Spinal cord (tissue), 10 donors: ENCODE measurements around the gene ZNF460. TPM values are rescaled to one million over a fixed set of nuclear protein-coding genes. Genes with fewer than 3 reads are reported as not detected.

Experiments used
- DNase-seq, 6 donors: peaks; one replicate each; pipeline versions ENCODE4 v3.0.0 to v3.0.0-alpha.2; 2013 to 2015; ENCODE audit warnings: low spot score in 6 of 6, low read depth in 4 of 6
- H3K27ac ChIP-seq: one replicate; pipeline ENCODE4 v1.5.1; 2013; ENCODE audit warnings: low read depth, low read length, control low read depth
- H3K27me3 ChIP-seq: one replicate; pipeline ENCODE4 v1.6.1; 2013; ENCODE audit warnings: low read length; ENCODE audit not compliant: control insufficient read depth, insufficient read depth
- H3K36me3 ChIP-seq: one replicate; pipeline ENCODE4 v1.6.1; 2013; ENCODE audit warnings: low read length; ENCODE audit not compliant: control insufficient read depth, insufficient read depth
- H3K4me1 ChIP-seq: one replicate; pipeline ENCODE4 v1.6.1; 2013; ENCODE audit warnings: low read length; ENCODE audit not compliant: control insufficient read depth, insufficient read depth
- H3K4me3 ChIP-seq: one replicate; pipeline ENCODE4 v1.5.1; 2013; ENCODE audit warnings: low read depth, low read length, control low read depth
- H3K9me3 ChIP-seq: one replicate; pipeline ENCODE4 v1.6.1; 2013; ENCODE audit warnings: low read length; ENCODE audit not compliant: control insufficient read depth, insufficient read depth
- WGBS: methylation state at CpG from one replicate; pipeline ENCODE4 v1.1.5; 2013; ENCODE audit warnings: missing lambda C conversion rate; ENCODE audit not compliant: insufficient coverage; 5-methylcytosine and 5-hydroxymethylcytosine counted together
- polyA plus RNA-seq, 2 donors: library from polyadenylated mRNA; unstranded; fragments of 120-200 nt; gene quantifications; one replicate each; pipeline ENCODE4 v1.2.1, GENCODE V29; 2013; ENCODE audit not compliant: insufficient read length in 2 of 2
- total RNA-seq, 2 donors: library from RNA; depleted of rRNA in 1 of 2; stranded (reverse); fragments of 120-200 nt in 1 of 2; fragments of >200 nt in 1 of 2; gene quantifications; one replicate each; pipeline versions ENCODE4 v1.2.3 to v1.2.4, GENCODE V29; 2013 to 2014
- donor health status: healthy.

The ZNF460 gene
- total and polyA plus RNA-seq, 4 donors: 2.8 to 135 (median 42.2) TPM

- H3K27ac ChIP-seq: no peak overlapping the region
- peaks cover 26% of the 10 kb centered on the region for H3K36me3 ChIP-seq
- H3K9me3 ChIP-seq: no peaks in the 10 kb centered on the region
- no peaks in the 10 kb centered on the region for H3K27me3 ChIP-seq
- no peak overlapping the region for H3K4me3 ChIP-seq
- H3K4me1 ChIP-seq: no peaks in the 10 kb centered on the region
- WGBS: 92% methylated on average over 7 of the region's 7 CpGs
- no peak for DNase-seq
Measured at GRCh38 chr19:57302727-57303401, 22.6 kb downstream of the ZNF460 start.

DNA sequence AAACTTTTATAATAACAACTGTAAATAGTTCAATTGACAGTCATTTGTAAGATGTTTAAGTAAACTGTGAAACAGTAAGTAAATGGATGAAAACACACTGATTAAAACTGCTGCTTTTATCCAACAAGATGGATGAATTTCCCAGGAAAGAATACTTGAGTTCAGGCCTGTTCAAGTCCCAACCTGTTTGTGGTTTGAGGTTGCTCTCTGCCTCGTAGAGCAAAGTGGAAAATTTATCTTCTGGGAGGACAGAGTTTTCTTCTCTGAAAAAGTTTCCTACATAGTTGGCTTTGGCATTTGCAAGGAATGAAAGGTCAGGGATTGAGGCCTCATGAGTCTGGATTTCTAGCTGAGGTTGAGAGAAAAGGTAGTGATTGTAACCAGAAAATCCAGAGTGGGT, 24.8 kb downstream of the ZNF460 start:
- no peaks in the 10 kb centered on the region for H3K4me1 ChIP-seq
- H3K9me3 ChIP-seq: no peaks in the 10 kb centered on the region
- no peak overlapping the region for H3K4me3 ChIP-seq

GRCh38 chr19:57308514-57308913, 28.2 kb downstream of the ZNF460 start:
- H3K36me3 ChIP-seq: peaks cover 4% of the 10 kb centered on the region
- no peaks in the 10 kb centered on the region for H3K27me3 ChIP-seq
- no peaks in the 10 kb centered on the region for H3K4me1 ChIP-seq
- H3K27ac ChIP-seq: no peak overlapping the region
- H3K4me3 ChIP-seq: no peak overlapping the region
- no peaks in the 10 kb centered on the region for H3K9me3 ChIP-seq
- DNase-seq: no peak

More for the DNA sequence above, 24.8 kb downstream of the ZNF460 start:
- no peak for DNase-seq
- Histone ChIP-seq H3K27ac (no peak overlapping the region), H3K27me3 (no peaks in the 10 kb centered on the region), H3K36me3 (peaks cover 21% of the 10 kb centered on the region)
- WGBS: 44% methylated on average over 1 of the region's 1 CpG

GRCh38 chr19:57310792-57311191, 30.5 kb downstream of the ZNF460 start:
- DNase-seq: no peak
- no peaks in the 10 kb centered on the region for H3K4me1 ChIP-seq
- H3K4me3 ChIP-seq: no peak overlapping the region
- no peak overlapping the region for H3K27ac ChIP-seq
- H3K27me3 ChIP-seq: peaks cover 8% of the 10 kb centered on the region
- no peaks in the 10 kb centered on the region for H3K36me3 ChIP-seq
- no peaks in the 10 kb centered on the region for H3K9me3 ChIP-seq
- 75% methylated on average over 2 of the region's 2 CpGs for WGBS

GRCh38 chr19:57314146-57314545, 33.9 kb downstream of the ZNF460 start:
- WGBS: 73% methylated on average over 2 of the region's 4 CpGs

GRCh38 chr19:57317503-57317902, 37.2 kb downstream of the ZNF460 start:
- no peak overlapping the region for H3K4me3 ChIP-seq
- H3K27me3 ChIP-seq: peaks cover 34% of the 10 kb centered on the region
- peaks cover 13% of the 10 kb centered on the region for H3K4me1 ChIP-seq

More at GRCh38 chr19:57314146-57314545, 33.9 kb downstream of the ZNF460 start:
- H3K36me3 ChIP-seq: no peaks in the 10 kb centered on the region
- H3K9me3 ChIP-seq: no peaks in the 10 kb centered on the region
- DNase-seq: no peak
- no peak overlapping the region for H3K4me3 ChIP-seq
- H3K27ac ChIP-seq: no peak overlapping the region
- no peaks in the 10 kb centered on the region for H3K4me1 ChIP-seq
- H3K27me3 ChIP-seq: peaks cover 34% of the 10 kb centered on the region

DNA sequence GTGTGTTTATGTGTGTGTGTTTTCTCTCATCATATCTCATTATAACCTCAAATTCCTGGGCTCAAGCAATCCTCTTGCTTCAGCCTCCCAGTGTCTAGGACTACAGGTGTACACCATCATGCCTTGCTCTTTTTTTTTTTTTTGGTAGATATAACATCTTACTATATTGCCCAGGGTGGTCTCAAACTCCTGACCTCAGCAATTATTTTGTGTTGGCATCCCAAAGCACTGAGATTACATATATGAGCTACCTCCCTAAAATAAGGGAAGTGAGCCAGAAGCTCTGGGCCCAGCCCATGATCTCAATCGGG, 39.5 kb downstream of the ZNF460 start:
- H3K27me3 ChIP-seq: peaks cover 28% of the 10 kb centered on the region
- DNase-seq: peak in 1 of 6 donors; percentile 0
- no peaks in the 10 kb centered on the region for H3K9me3 ChIP-seq
- peaks cover 16% of the 10 kb centered on the region for H3K36me3 ChIP-seq
- H3K4me1 ChIP-seq: peaks cover 13% of the 10 kb centered on the region
- 0% methylated on average over 1 of the region's 1 CpG for WGBS
- peak overlapping the region; percentile 88 for H3K27ac ChIP-seq
- peak overlapping the region; percentile 94 for H3K4me3 ChIP-seq

More at GRCh38 chr19:57317503-57317902, 37.2 kb downstream of the ZNF460 start:
- no peak for DNase-seq
- WGBS: 4% methylated on average over 28 of the region's 29 CpGs
- H3K9me3 ChIP-seq: no peaks in the 10 kb centered on the region
- no peak overlapping the region for H3K27ac ChIP-seq
- H3K36me3 ChIP-seq: peaks cover 3% of the 10 kb centered on the region

GRCh38 chr19:57320180-57321084, 40.1 kb downstream of the ZNF460 start, which contains the start of gene ZNF543:
TSS of gene ZNF543 (plus strand) at chr19:57320472. CDS start at chr19:57320854, 382 bp downstream.
- WGBS: under 1% methylated on average over 68 of the region's 71 CpGs
- H3K4me1 ChIP-seq: peaks cover 13% of the 10 kb centered on the region

DNA sequence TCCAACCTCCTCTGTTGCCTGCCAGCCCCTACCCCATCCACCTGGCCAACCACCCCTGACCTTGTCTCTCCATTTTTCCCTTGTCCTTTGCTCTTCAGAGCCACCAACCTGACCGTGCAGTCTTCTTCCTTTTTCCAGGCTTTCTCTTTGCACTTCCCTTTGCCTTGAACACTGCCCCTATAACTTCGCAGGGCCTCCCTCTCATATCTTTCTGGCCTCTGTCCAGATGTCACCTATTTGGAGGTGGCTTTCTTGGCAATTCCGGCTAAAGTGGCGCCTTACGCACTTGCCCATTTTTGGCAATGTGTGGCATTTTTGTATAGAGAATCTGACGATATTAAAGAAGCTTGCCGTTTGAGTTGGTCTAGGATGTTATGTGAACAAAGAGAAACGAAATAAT, 40.8 kb downstream of the ZNF460 start:
- Histone ChIP-seq H3K27me3 (peaks cover 23% of the 10 kb centered on the region), H3K4me3 (peak overlapping the region; percentile 94), H3K4me1 (peaks cover 13% of the 10 kb centered on the region), H3K9me3 (no peaks in the 10 kb centered on the region), H3K27ac (no peak overlapping the region), H3K36me3 (peaks cover 28% of the 10 kb centered on the region)
- DNase-seq: peak in 1 of 6 donors; percentile 3
- 37% methylated on average over 8 of the region's 8 CpGs for WGBS

More at GRCh38 chr19:57320180-57321084, 40.1 kb downstream of the ZNF460 start, which contains the start of gene ZNF543:
- DNase-seq: peak; percentile 86 to 99 (median 93)
- no peaks in the 10 kb centered on the region for H3K9me3 ChIP-seq
- H3K36me3 ChIP-seq: peaks cover 21% of the 10 kb centered on the region
- H3K4me3 ChIP-seq: peak within 1 kb of the TSS; percentile 94
- H3K27me3 ChIP-seq: peaks cover 28% of the 10 kb centered on the region
- peak within 1 kb of the TSS; percentile 88 for H3K27ac ChIP-seq
